K562 (cell line): ENCODE measurements around the gene PCDHA13. TPM values are rescaled to one million over a fixed set of nuclear protein-coding genes. Genes with fewer than 3 reads are reported as not detected.

Experiments used
- ATAC-seq: fragments of 200-7000 bp; cut with Tn5 transposase; 3 replicates; pipeline ENCODE4 v1.9.1; 2020; ENCODE audit warnings: moderate library complexity
- BruUV-seq: library from RNA; stranded (reverse); fragments of 400-500 nt; replicated peaks from 2 replicates; lab custom pipeline; 2021; lab: Mats Ljungman, UMichigan
- CTCF ChIA-PET: fragments of 300-600 bp; formaldehyde crosslinking; extraction: SDS; loops from one replicate; lab custom pipeline; 2021; ENCODE audit warnings: low intra/inter-chr PET ratio; lab: Yijun Ruan, JAX
- POLR2A ChIA-PET: fragments of 300-600, 350-650 bp; sonication (Branson Sonifier 250); formaldehyde crosslinking; extraction: SDS; loops from one replicate; lab custom pipeline; 2021; ENCODE audit warnings: antibody characterized with exemption, inconsistent platforms; lab: Yijun Ruan, JAX
- DNase-seq, 4 experiments: peaks; one replicate each; pipeline versions ENCODE4 v3.0.0 to v3.0.0-alpha.2; 2011 to 2018; ENCODE audit warnings: low spot score in 3 of 4, mixed read lengths in 3 of 4; ENCODE audit errors: extremely low read depth in 1 of 4
- FAIRE-seq: peaks from 2 replicates; lab custom pipeline; 2011; peaks lifted over from hg19 to GRCh38; lab: Jason Lieb, UNC
- H2AFZ ChIP-seq: 2 replicates; pipeline ENCODE4 v1.6.0; 2011; ENCODE audit warnings: low read depth, low read length, control low read depth, inconsistent platforms
- H3K27ac ChIP-seq: fragments of 200-600 bp; 3 replicates; pipeline ENCODE4 v1.8.0; 2011; ENCODE audit warnings: low read depth, mild to moderate bottlenecking, control low read depth, inconsistent platforms, low read length, moderate library complexity, mixed read lengths; ENCODE audit errors: extremely low read depth
- H3K27me3 ChIP-seq, 2 experiments: fragments of 300-600 bp in 1 of 2; 2 replicates in 1 of 2; 3 replicates in 1 of 2; pipeline versions ENCODE4 v1.6.0 to v1.8.0; 2011; ENCODE audit warnings: inconsistent platforms in 2 of 2, low read length in 2 of 2, mild to moderate bottlenecking in 1 of 2, mixed read lengths in 1 of 2, moderate library complexity in 1 of 2; ENCODE audit not compliant: control insufficient read depth in 2 of 2, insufficient read depth in 2 of 2
- H3K36me3 ChIP-seq: fragments of 300-600 bp; 3 replicates; pipeline ENCODE4 v1.8.0; 2011; ENCODE audit warnings: mild to moderate bottlenecking, low read length, inconsistent platforms; ENCODE audit not compliant: control insufficient read depth, insufficient read depth
- H3K4me1 ChIP-seq, 2 experiments: fragments of 200-600 bp in 1 of 2; replicated peaks in 1 of 2; 2 replicates in 1 of 2; 3 replicates in 1 of 2; pipeline versions ENCODE4 v1.5.1 to v1.8.0; 2011; ENCODE audit warnings: inconsistent platforms in 2 of 2, low read length in 2 of 2, mild to moderate bottlenecking in 1 of 2, mixed read lengths in 1 of 2, moderate library complexity in 1 of 2; ENCODE audit not compliant: control insufficient read depth in 2 of 2, insufficient read depth in 2 of 2
- H3K4me2 ChIP-seq: 2 replicates; pipeline ENCODE4 v1.6.1; 2011; ENCODE audit warnings: low read length, control low read depth, inconsistent platforms, mixed read lengths; ENCODE audit not compliant: insufficient read depth
- H3K4me3 ChIP-seq: fragments of 200-600 bp; sonication (generic), shearing (Covaris generic); 2 replicates; pipeline ENCODE4 v1.5.1; 2016; ENCODE audit warnings: control low read depth, inconsistent platforms
- H3K79me2 ChIP-seq: fragments of 200-600 bp; 3 replicates; pipeline ENCODE4 v1.8.0; 2011; ENCODE audit warnings: low read length, inconsistent platforms; ENCODE audit not compliant: control insufficient read depth, insufficient read depth
- H3K9ac ChIP-seq, 2 experiments: 2 replicates each; pipeline versions ENCODE4 v1.6.0 to v1.6.1; 2011; ENCODE audit warnings: low read depth in 2 of 2, low read length in 2 of 2, control low read depth in 1 of 2, inconsistent platforms in 1 of 2, mild to moderate bottlenecking in 1 of 2, mixed read lengths in 1 of 2; ENCODE audit not compliant: insufficient read depth in 1 of 2
- H3K9me1 ChIP-seq: one replicate; pipeline ENCODE4 v1.6.0; 2011; ENCODE audit warnings: inconsistent platforms, mild to moderate bottlenecking, low read length, moderate library complexity; ENCODE audit not compliant: control insufficient read depth, insufficient read depth
- H3K9me3 ChIP-seq: replicated peaks from 2 replicates; pipeline ENCODE4 v1.5.1; 2011; ENCODE audit warnings: low read depth, low read length, inconsistent platforms; ENCODE audit not compliant: control insufficient read depth, insufficient read depth
- H4K20me1 ChIP-seq: replicated peaks from 2 replicates; pipeline ENCODE4 v1.6.1; 2011; ENCODE audit warnings: low read length, inconsistent platforms, mixed read lengths; ENCODE audit not compliant: control insufficient read depth, insufficient read depth
- FOXJ3 ChIP-seq: sonication (generic); formaldehyde crosslinking; IDR thresholded peaks from 2 replicates; pipeline ENCODE4 v1.4.0; 2020; ENCODE audit warnings: mild to moderate bottlenecking, missing genetic modification reagents
- GABPA ChIP-seq: fragments of 200-800 bp; sonication (Bioruptor generic); conservative IDR thresholded peaks from 2 replicates; pipeline ENCODE4 v1.6.1; 2016; ENCODE audit warnings: low read depth, missing genetic modification characterization, missing compliant biosample characterization
- GTF2A2 ChIP-seq: IDR thresholded peaks from 2 replicates; pipeline ENCODE4 v1.6.1; 2016; ENCODE audit warnings: mild to moderate bottlenecking, missing genetic modification characterization, missing compliant biosample characterization
- SMARCC2 ChIP-seq: fragments of 450-650 bp; IDR thresholded peaks from 2 replicates; pipeline ENCODE4 v1.6.1; 2017; ENCODE audit warnings: antibody characterized with exemption, moderate library complexity, mild to moderate bottlenecking, low read depth
- SNRNP70 ChIP-seq: fragments of 200-400 bp; formaldehyde crosslinking; optimal IDR thresholded peaks from 2 replicates; pipeline ENCODE3; 2017; ENCODE audit warnings: low read depth, low read length
- TRIM28 ChIP-seq: fragments of 450-650 bp; IDR thresholded peaks from 2 replicates; pipeline ENCODE4 v1.6.1; 2017
- YY1 ChIP-seq, 3 experiments: IDR thresholded peaks; 2 replicates each; pipeline ENCODE4 v1.6.1; 2011; ENCODE audit warnings: low read length in 2 of 3, mild to moderate bottlenecking in 2 of 3, moderate library complexity in 2 of 3, borderline replicate concordance in 1 of 3, control low read depth in 1 of 3, low read depth in 1 of 3; ENCODE audit not compliant: insufficient read depth in 3 of 3, insufficient replicate concordance in 2 of 3, control insufficient read depth in 1 of 3, insufficient read length in 1 of 3; ENCODE audit errors: extremely low read depth in 1 of 3
- ZNF133 ChIP-seq: fragments of 250-450 bp; sonication (Bioruptor Pico); IDR thresholded peaks from 2 replicates; pipeline ENCODE4 v1.4.0; 2020; ENCODE audit warnings: mild to moderate bottlenecking
- ZNF57 ChIP-seq: fragments of 450-650 bp; formaldehyde crosslinking; IDR thresholded peaks from 2 replicates; pipeline ENCODE4 v1.4.0; 2020; ENCODE audit warnings: mild to moderate bottlenecking, moderate library complexity
- ZNF76 ChIP-seq: fragments of 250-450 bp; sonication (Bioruptor Pico); IDR thresholded peaks from 2 replicates; pipeline ENCODE4 v1.4.0; 2020; ENCODE audit warnings: mild to moderate bottlenecking, moderate library complexity, borderline replicate concordance
- WGBS: fragments of 100-300 bp; shearing (Covaris generic); methylation state at CpG from one replicate; pipeline ENCODE4 v1.1.6; 2016; ENCODE audit warnings: low coverage, mixed read lengths; ENCODE audit not compliant: insufficient coverage; ENCODE audit errors: missing lambda C conversion rate; 5-methylcytosine and 5-hydroxymethylcytosine counted together
- in situ Hi-C: fragments of 300-500 bp; cut with MboI; formaldehyde crosslinking; loops from 4 replicates; pipeline ENCODE4 v1.15.0; 2018; ENCODE audit warnings: inconsistent platforms, mixed read lengths
- intact Hi-C: fragments of 100-400 bp; cut with micrococcal nuclease; formaldehyde crosslinking; loops from 2 replicates; pipeline ENCODE4 v1.14.2; 2022
- polyA plus RNA-seq, 8 experiments: library from polyadenylated mRNA; depleted of rRNA in 4 of 8; stranded (reverse) in 5 of 8; unstranded in 3 of 8; fragments of >200 nt; fragmentation: Nextera tagmentation in 2 of 8; fragmentation: Illumina TruSeq in 1 of 8; extraction: Ambion mirVana in 2 of 8; extraction: Trizol in 1 of 8; gene quantifications; 2 replicates each; pipeline versions ENCODE4 v1.2.1 to v1.2.3, GENCODE V29; 2011 to 2014; ENCODE audit warnings: inconsistent platforms in 1 of 8, missing spikeins in 1 of 8
- total RNA-seq, 7 experiments: library from RNA; depleted of rRNA in 6 of 7; stranded (reverse); fragments of >200 nt in 6 of 7; fragmentation: Illumina TruSeq in 2 of 7; extraction: Trizol in 2 of 7; gene quantifications; 2 replicates each; pipeline versions ENCODE4 v1.2.1 to v1.2.3, GENCODE V29; 2011 to 2021; ENCODE audit warnings: low replicate concordance in 1 of 7

The PCDHA13 gene
- total and polyA plus RNA-seq, 9 of the 15 experiments (the other 6 are each of a cell fraction or from before 2014, with no cell fraction given), result not detected

DNA sequence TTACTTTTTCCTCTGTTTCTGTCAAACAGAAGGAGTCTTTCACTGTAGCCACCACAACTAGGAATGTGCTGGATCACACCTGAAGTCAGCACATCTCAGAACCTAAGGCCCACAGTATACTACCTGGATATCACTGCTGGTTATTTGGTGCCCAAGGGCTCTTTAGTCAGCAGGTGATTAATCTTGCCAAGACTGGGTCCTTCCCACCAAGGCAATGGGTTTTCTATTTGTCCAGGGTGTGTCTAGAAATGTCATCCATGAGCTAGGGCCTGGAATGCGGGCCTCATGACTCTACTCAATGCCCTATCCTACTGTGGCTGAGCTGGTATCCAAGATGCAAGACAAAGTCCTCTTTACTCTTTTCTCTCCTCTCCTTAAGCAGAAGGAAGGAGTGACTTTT, 34.4 kb downstream of the PCDHA13 start:
- Histone ChIP-seq H3K9me1 (no peaks in the 10 kb centered on the region), H3K9me3 (no peaks in the 10 kb centered on the region; the same call in 1 of the 2 replicates), H4K20me1 (no peaks in the 10 kb centered on the region), H3K4me3 (no peak overlapping the region), H3K36me3 (no peaks in the 10 kb centered on the region), H3K27me3 (no peaks in the 10 kb centered on the region), H3K4me1 (no peaks in the 10 kb centered on the region), H3K79me2 (no peaks in the 10 kb centered on the region), H2AFZ (no peak overlapping the region), H3K27ac (no peak overlapping the region), H3K4me2 (no peak overlapping the region), H3K9ac (no peak overlapping the region)
- 0% methylated on average over 1 of the region's 1 CpG for WGBS
- DNase-seq (no peak), ATAC-seq (no peak), FAIRE-seq (no peak)
- TF ChIP-seq GTF2A2 (tag) (no peak), ZNF133 (CRISPR knock-in tag) (no peak)
- intact Hi-C loops (no loop called here), in situ Hi-C loops (no loop called here)
- POLR2A ChIA-PET, result no interaction called here
- BruUV-seq, result no TSS peak
- CTCF ChIA-PET, result no interaction called here

DNA sequence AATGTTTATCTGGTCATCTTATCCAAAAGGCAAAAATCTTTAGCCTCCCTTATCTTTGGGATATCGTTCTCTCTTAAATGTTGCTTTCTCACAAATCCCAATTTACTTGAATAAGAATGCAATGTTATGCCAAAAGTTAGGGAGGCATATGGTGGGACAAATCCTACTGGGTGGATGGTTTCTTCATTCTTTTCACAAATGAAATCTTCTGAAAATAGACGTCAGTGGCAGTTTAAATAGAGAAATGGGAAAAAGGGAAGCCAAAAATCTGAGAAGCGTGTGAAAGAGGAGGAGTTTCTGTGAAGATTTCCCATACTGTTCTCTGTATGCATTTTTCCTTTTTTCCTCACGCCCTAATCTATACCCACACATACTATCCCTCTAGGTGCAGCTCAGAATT, 41.7 kb downstream of the PCDHA13 start:
- H3K9me1 ChIP-seq, result no peaks in the 10 kb centered on the region
- no peak overlapping the region for H3K4me3 ChIP-seq
- ChIA-PET POLR2A (no interaction called here), CTCF (no interaction called here)
- H3K27me3 ChIP-seq, result peaks cover 0 to 12% of the 10 kb centered on the region in 2 experiments; a peak in 1 of 5 replicates
- peaks cover 0 to 12% of the 10 kb centered on the region in 2 experiments; a peak in 1 of 5 replicates for H3K4me1 ChIP-seq
- H2AFZ ChIP-seq, result no peak overlapping the region
- in situ Hi-C loops, result no loop called here
- H3K9me3 ChIP-seq, result no peaks in the 10 kb centered on the region
- intact Hi-C loops, result no loop called here
- no peaks in the 10 kb centered on the region for H3K36me3 ChIP-seq
- no peaks in the 10 kb centered on the region for H4K20me1 ChIP-seq
- no peak for TF ChIP-seq SNRNP70
- no peak for TF ChIP-seq YY1 (IDR thresholded peaks at IDR 0.05; ENCODE audit: borderline replicate concordance in 1 of 3, control insufficient read depth in 1 of 3, extremely low read depth in 1 of 3, insufficient read depth in 3 of 3, insufficient read length in 1 of 3, insufficient replicate concordance in 2 of 3, low read depth in 1 of 3, low read length in 2 of 3)
- TF ChIP-seq ZNF57 (CRISPR knock-in tag), result no peak
- TF ChIP-seq FOXJ3, result no peak
- TF ChIP-seq TRIM28, result no peak
- no peak for TF ChIP-seq GABPA (tag)
- TF ChIP-seq ZNF76, result no peak
- TF ChIP-seq SMARCC2, result no peak
- FAIRE-seq, result no peak
- BruUV-seq, result no TSS peak
- no peak for DNase-seq
- no peaks in the 10 kb centered on the region for H3K79me2 ChIP-seq
- H3K27ac ChIP-seq, result no peak overlapping the region
- ATAC-seq, result no peak
- no peak overlapping the region for H3K9ac ChIP-seq
- 2% methylated on average over 4 of the region's 4 CpGs for WGBS
- H3K4me2 ChIP-seq, result no peak overlapping the region
